Smooth muscle cell of the pulmonary artery (primary cell): ENCODE data around the gene DNAJC5G. TPM values are rescaled to one million over a fixed set of nuclear protein-coding genes. Genes with fewer than 3 reads are reported as not detected.

Source experiments
- total RNA-seq: library from RNA; depleted of rRNA; stranded (reverse); fragments of >200 nt; gene quantifications from 2 replicates; pipeline ENCODE4 v1.2.3, GENCODE V29; 2014

DNAJC5G gene, protein sequence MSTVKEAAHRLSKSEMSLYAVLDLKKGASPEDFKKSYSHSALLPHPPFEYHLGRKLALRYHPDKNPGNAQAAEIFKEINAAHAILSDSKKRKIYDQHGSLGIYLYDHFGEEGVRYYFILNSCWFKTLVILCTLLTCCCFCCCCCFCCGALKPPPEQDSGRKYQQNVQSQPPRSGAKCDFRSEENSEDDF
- total RNA-seq, result not detected in 2 replicates

DNA sequence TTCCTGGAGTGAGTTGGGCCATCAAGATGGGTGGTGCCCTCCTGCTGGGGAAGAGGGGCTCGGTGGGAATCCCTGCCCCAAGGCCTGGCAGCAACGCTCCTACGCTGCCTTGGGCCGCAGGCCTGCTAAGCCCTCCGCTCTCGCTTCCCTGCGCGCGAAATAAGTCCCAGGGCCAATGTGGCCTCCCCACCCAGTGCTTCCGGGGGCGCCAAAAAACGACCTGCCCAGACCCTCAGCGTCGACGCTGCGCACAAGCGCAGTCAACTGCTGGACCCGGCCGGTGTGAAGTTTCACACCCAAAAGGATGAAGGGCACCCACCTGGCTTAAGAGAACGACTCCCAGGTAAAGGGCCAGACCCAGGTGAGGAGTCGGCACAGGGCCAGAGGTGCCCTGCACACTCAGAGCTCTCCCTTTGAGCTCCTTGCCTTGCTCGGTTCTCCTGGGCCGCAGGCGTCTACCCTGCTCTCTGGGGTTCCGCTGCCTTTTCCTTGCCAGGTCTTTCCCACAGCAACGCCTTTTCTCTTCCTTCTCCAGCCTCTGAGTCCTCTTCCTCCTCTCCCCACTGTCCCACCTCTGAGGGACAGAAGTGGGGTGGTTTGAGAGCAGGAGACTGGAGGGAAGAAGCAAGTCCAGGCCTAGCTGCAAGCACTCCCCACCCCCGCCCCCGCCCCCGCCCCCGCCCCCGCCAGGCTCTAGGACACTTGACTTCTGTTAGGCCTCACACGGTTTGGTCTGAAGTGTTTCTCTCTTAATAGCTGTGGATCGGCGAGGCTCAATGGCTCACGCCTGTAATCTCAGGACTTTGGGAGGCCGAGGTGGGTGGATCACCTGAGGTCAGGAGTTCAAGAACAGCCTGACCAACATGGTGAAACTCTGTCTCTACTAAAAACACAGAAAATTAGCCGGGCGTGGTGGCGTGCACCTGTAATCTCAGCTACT is at the start of gene DNAJC5G:
Gene DNAJC5G (plus strand): TSS at position 223 of the 940 bp plus-strand sequence. CDS start 1,296 bp downstream, outside the sequence.

DNA sequence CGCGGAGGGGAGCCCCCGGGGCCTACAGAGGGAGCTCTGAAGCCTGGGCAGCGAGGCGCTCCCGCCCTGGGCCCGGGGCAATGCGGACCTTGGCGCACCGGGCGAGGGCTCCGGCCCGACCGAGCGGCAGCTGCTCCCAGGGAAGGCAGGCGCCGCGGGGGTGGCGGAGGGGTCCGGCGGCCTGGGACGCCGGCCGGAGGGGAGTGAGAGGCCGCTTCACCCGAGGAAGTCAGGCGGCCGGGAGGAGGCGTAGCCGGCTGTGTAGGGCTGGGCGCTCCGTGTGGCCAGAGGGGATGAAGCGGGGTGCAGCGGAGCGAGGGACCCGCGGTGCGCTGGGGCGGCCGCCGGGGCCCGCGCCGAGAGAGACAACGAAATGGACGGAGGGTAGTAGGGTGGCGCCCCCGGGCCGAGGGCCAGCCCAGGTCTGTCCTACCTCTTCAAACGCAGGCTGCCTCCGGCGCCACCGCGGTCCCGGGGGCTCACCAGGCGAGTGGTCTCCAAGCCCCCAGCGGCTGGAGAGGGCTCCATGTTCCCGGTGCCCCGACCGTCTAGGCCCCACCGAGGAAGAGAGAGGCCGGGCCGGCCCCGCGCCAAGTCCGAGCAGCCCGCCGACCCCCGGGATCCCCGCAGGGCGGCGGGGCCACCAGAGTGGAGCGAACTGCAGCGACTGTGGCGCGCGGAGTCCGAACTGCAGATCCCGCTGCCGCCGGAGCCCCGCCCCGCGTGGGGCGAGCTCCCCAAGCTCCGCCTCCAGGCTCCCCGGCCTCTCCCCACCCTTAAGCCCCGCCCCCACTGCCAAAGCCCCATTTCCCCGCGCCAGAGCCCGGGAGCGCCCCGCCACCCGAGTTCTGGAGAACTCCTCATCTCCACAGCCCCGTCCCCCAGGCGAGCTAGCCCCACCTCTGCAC is 12.6 kb upstream of the DNAJC5G start, which contains the start of gene SLC30A3:
Gene SLC30A3 (minus strand): TSS at position 669 of the 908 bp plus-strand sequence. CDS start 141 bp downstream, at position 528.

DNA sequence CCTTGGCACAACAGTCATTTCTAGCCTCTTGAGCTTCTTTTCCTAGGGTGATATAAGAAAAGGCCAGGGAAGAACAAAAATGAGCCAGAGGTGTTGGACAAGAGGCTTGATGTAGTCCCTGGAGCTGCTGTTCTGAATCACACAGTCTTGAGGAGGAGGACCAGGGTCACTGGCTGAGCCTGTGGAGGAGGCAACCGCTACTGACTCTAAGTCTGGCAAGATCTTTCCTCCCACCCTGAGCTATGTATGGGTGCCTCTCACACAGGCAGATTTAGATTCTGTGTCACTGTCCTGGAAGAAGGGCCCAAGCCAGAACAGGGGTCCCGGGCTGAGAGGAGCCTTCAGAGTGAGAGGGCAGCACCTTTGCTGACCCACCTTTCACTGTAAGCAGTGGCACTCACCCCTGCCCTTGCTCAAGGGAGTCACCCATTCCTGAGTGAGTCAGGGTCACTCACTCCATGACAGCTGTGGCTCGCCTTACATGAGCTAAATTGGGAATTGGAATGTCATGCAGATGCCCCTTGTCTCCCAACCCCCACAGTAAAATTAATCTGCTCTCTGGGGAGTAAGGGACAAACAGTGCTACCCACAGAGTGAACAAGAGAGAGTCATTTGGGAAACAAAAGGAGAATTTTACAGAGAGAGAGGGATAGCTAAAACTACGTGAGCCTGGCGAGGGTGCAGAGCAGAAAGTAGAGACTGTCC is 6.8 kb downstream of the DNAJC5G start, which contains the start of gene TRIM54:
Gene TRIM54 (plus strand): TSS at position 575 of the 705 bp plus-strand sequence. CDS start 303 bp downstream, outside the sequence.

DNA sequence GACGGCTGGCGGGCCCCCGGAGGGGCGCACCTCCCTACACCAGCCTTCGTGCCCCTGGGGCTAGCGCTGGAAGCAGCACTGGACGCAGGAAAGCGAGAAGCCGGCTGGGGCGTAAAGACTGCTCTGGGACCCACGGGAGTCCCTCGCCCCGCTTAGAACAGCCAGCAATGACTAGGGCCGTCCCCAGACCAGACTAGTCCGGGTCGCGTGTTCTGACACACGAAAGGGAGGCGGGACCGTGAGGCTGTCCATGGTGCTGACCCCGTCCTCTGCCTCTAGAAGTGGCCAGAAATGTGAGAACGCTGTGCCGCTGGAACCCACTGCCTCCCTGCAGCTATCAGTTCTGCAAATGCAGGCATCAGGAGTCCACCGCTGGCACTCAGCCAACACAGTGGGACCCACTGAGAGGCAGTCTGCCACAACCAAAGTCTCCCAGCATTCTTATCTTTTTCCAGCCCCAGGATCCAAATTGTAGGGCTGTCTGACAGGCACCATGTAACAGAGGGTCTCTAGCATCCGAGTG is 33.2 kb downstream of the DNAJC5G start, which contains the start of gene UCN:
Gene UCN (minus strand): TSS at position 87 of the 523 bp plus-strand sequence. CDS start 550 bp downstream, outside the sequence.

DNA sequence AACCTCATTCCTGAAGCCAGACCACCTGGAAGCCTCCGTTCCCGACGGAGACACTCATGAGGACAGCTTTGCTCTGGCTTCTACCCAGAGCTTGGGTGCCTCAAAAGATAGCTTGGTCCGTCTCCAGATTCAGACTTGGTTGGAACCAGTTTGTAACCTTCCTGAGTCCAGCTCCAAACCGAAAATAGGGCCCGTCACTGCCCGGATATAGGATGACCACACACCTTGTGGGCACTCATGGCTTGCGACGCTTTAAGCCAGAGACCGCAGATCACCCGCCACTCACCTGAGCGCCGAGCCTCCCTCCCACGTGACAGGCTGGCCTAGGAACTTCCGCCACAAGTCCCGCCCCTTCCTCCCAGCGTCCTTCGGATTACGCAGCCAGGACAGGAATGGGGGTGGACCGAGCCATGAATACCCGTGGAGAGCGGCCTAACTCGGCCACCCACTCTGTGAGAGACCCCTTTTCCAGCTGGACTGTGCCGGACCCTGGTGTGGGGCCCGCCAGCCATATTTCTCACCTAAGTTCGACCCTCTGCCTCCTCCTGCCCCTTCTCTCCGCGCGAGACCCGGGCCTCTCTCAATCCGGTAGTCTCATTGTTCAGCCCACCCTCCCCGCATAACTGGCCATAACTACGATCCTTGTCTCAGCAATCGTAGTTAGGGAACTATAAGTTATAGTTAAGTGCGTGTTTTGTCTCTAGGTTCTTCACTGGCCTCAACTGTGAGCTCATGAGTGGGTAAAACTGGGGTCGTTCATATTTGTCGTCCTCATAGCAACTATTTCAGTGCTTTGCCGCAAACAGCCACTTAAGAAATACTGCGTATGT is 47.7 kb downstream of the DNAJC5G start, which contains the start of gene MPV17:
Gene MPV17 (minus strand): TSS at position 332 of the 830 bp plus-strand sequence. CDS start 580 bp downstream, outside the sequence.

Other genes with a start within 250 kb of the DNAJC5G start
- gene TMEM214, start 242.5 kb upstream of the DNAJC5G start, total RNA-seq, result 45.8 and 49.5 TPM in 2 replicates
- 17.8 and 23.9 TPM in 2 replicates for gene AGBL5, start 223.8 kb upstream of the DNAJC5G start, total RNA-seq
- 378 and 636 TPM in 2 replicates for gene OST4, start 203.8 kb upstream of the DNAJC5G start, total RNA-seq
- 283 and 480 TPM in 2 replicates for gene EMILIN1, start 196.8 kb upstream of the DNAJC5G start, total RNA-seq
- 0.98 and 0.99 TPM in 2 replicates for gene KHK, start 188.7 kb upstream of the DNAJC5G start, total RNA-seq
- 30.5 and 40.8 TPM in 2 replicates for gene CGREF1, start 156.3 kb upstream of the DNAJC5G start, total RNA-seq
- 0.13 and 0.20 TPM in 2 replicates for gene ABHD1, start 151.6 kb upstream of the DNAJC5G start, total RNA-seq
- 43.3 and 48.8 TPM in 2 replicates for gene PREB, start 140.8 kb upstream of the DNAJC5G start, total RNA-seq
- not detected in 2 replicates for gene PRR30, start 136.0 kb upstream of the DNAJC5G start, total RNA-seq
- gene TCF23, start 126.4 kb upstream of the DNAJC5G start, total RNA-seq, result not detected in 2 replicates
- 155 and 179 TPM in 2 replicates for gene ATRAID, start 63.4 kb upstream of the DNAJC5G start, total RNA-seq
- gene SLC5A6, start 63.2 kb upstream of the DNAJC5G start, total RNA-seq, result 17.2 and 25.6 TPM in 2 replicates
- gene CAD, start 58.1 kb upstream of the DNAJC5G start, total RNA-seq, result 37.3 and 75.5 TPM in 2 replicates
- gene SLC30A3, start 12.4 kb upstream of the DNAJC5G start, total RNA-seq, result 0.03 and 0.26 TPM in 2 replicates
- gene TRIM54, start 7.0 kb downstream of the DNAJC5G start, total RNA-seq, result 0.10 TPM in 1 of 2 replicates, not detected in the other
- gene UCN, start 33.0 kb downstream of the DNAJC5G start, total RNA-seq, result 0.85 and 1.2 TPM in 2 replicates
- gene MPV17, start 47.7 kb downstream of the DNAJC5G start, total RNA-seq, result 71.7 and 83.5 TPM in 2 replicates
- gene GTF3C2, start 81.3 kb downstream of the DNAJC5G start, total RNA-seq, result 24.6 and 31.1 TPM in 2 replicates
- gene EIF2B4, start 94.9 kb downstream of the DNAJC5G start, total RNA-seq, result 25.2 and 27.7 TPM in 2 replicates
- 111 and 145 TPM in 2 replicates for gene SNX17, start 95.2 kb downstream of the DNAJC5G start, total RNA-seq
- 8.9 and 10.6 TPM in 2 replicates for gene ZNF513, start 105.3 kb downstream of the DNAJC5G start, total RNA-seq
- 59.6 and 68.3 TPM in 2 replicates for gene PPM1G, start 134.2 kb downstream of the DNAJC5G start, total RNA-seq
- 99.9 and 108 TPM in 2 replicates for gene NRBP1, start 153.2 kb downstream of the DNAJC5G start, total RNA-seq
- 0.39 TPM in 1 of 2 replicates, not detected in the other for gene KRTCAP3, start 166.9 kb downstream of the DNAJC5G start, total RNA-seq
- 38.3 and 43.3 TPM in 2 replicates for gene IFT172, start 214.3 kb downstream of the DNAJC5G start, total RNA-seq
- gene FNDC4, start 219.8 kb downstream of the DNAJC5G start, total RNA-seq, result 39.9 and 52.9 TPM in 2 replicates
- 7.4 and 8.5 TPM in 2 replicates for gene GCKR, start 221.4 kb downstream of the DNAJC5G start, total RNA-seq